Thymus (tissue), 11 donors: ENCODE data around the gene EDNRA. TPM values are rescaled to one million over a fixed set of nuclear protein-coding genes. Genes with fewer than 3 reads are reported as not detected.

ENCODE experiments used
- DNase-seq, 9 donors: peaks; one replicate each; pipeline ENCODE4 v3.0.0-alpha.2; 2013; ENCODE audit warnings: low spot score in 9 of 9, low read depth in 6 of 9, missing footprints in 1 of 9
- H3K27ac ChIP-seq, 2 donors: one replicate each; pipeline ENCODE4 v1.5.1; 2013; ENCODE audit warnings: control low read depth in 1 of 2, low read depth in 1 of 2, low read length in 1 of 2, mild to moderate bottlenecking in 1 of 2, moderate library complexity in 1 of 2
- H3K27me3 ChIP-seq, 2 donors: one replicate each; pipeline ENCODE4 v1.5.1; 2013; ENCODE audit warnings: low read length in 1 of 2; ENCODE audit not compliant: control insufficient read depth in 2 of 2, insufficient read depth in 1 of 2
- H3K36me3 ChIP-seq, 2 donors: one replicate each; pipeline ENCODE4 v1.5.1; 2013; ENCODE audit warnings: low read length in 1 of 2, mild to moderate bottlenecking in 1 of 2, moderate library complexity in 1 of 2; ENCODE audit not compliant: control insufficient read depth in 2 of 2, insufficient read depth in 2 of 2
- H3K4me1 ChIP-seq, 2 donors: one replicate each; pipeline ENCODE4 v1.5.1; 2013; ENCODE audit warnings: low read length in 2 of 2; ENCODE audit not compliant: control insufficient read depth in 2 of 2, insufficient read depth in 2 of 2
- H3K4me3 ChIP-seq, 2 donors: one replicate each; pipeline ENCODE4 v1.5.1; 2013; ENCODE audit warnings: low read length in 2 of 2, control low read depth in 1 of 2, mild to moderate bottlenecking in 1 of 2
- H3K9me3 ChIP-seq, 2 donors: one replicate each; pipeline ENCODE4 v1.5.1; 2013; ENCODE audit warnings: low read length in 1 of 2, mild to moderate bottlenecking in 1 of 2; ENCODE audit not compliant: control insufficient read depth in 2 of 2, insufficient read depth in 1 of 2
- WGBS: extraction: QIAGEN DNeasy Blood & Tissue Kit; methylation state at CpG from one replicate; pipeline ENCODE4 v1.1.7; 2013; 5-methylcytosine and 5-hydroxymethylcytosine counted together
- polyA plus RNA-seq: library from polyadenylated mRNA; stranded (reverse); fragments of 200-250 nt; gene quantifications from one replicate; pipeline ENCODE4 v1.2.3, GENCODE V29; 2013
- total RNA-seq: library from RNA; stranded (reverse); fragments of 120-200 nt; gene quantifications from one replicate; pipeline ENCODE4 v1.2.4, GENCODE V29; 2013
- donor health status: healthy.

The EDNRA gene
- total and polyA plus RNA-seq, 2 donors, result 4.7 to 10.1 TPM

DNA sequence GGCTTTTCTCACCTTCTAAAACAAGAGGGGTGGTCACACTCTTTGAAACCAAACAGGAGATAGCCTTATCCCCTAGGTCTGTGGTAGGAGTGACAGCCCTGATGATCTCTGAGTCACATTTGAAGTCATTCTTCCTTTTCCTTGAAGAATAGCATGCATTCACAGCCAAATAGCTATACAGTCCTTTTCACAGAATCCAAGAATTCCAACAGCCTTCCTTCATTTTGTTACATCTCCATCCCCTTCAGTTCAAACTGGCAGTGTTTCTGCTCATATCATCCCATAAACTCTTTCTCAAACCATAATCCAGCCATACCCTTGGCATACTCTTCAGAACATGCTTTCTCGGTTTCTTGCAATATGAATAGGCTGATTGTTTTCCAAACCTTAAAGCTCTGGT is 103.0 kb downstream of the EDNRA start:
- no peak for DNase-seq
- H3K27me3 ChIP-seq, result no peaks in the 10 kb centered on the region
- no peak overlapping the region for H3K27ac ChIP-seq
- 94% methylated on average over 1 of the region's 1 CpG for WGBS
- no peaks in the 10 kb centered on the region for H3K4me1 ChIP-seq
- H3K9me3 ChIP-seq, result no peaks in the 10 kb centered on the region
- no peak overlapping the region for H3K4me3 ChIP-seq
- H3K36me3 ChIP-seq, result no peaks in the 10 kb centered on the region

DNA sequence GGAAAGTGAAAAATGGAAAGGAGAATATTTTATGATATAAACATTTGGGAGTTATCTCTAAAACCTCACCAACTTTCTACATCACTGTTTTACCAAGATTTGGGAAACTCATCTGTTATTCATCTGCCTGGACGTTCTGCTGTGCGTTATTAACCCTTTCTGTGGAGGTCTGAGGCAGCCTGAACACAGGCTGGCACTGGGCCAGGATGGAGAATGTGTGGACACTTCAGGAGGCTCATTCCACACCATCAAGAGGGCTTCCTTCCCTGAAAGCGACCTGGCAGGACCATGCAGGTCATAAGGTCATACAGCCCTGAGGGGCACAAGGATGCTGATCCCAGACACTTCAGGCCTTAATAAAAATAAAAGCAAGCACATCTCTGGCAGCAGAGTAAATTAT is 105.1 kb downstream of the EDNRA start:
- no peak overlapping the region for H3K4me3 ChIP-seq
- no peak overlapping the region for H3K27ac ChIP-seq
- H3K9me3 ChIP-seq, result no peaks in the 10 kb centered on the region
- DNase-seq, result no peak
- H3K27me3 ChIP-seq, result no peaks in the 10 kb centered on the region
- 83% methylated on average over 3 of the region's 3 CpGs for WGBS
- H3K4me1 ChIP-seq, result no peaks in the 10 kb centered on the region
- no peaks in the 10 kb centered on the region for H3K36me3 ChIP-seq

DNA sequence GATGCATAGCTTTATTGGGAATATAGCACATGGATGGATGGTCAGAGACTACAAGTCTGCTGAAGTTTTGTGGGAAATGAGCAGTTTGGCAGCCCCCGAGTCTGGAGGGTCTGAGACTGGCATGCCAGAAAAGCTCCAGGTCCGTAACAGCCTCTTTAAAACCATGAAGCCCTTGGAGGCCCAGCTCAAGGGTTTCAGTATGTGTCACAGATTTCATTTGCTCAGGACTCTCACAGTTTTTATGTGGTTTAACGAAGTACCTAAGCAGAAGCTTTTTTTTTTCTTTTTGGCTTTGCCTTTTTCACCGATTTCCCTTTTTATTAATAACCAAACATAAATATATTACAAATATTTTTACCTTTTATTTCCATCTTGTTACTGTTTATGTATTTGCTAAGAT is 105.7 kb downstream of the EDNRA start:
- no peaks in the 10 kb centered on the region for H3K9me3 ChIP-seq
- H3K4me3 ChIP-seq, result no peak overlapping the region
- WGBS, result 93% methylated on average over 4 of the region's 4 CpGs
- no peak overlapping the region for H3K27ac ChIP-seq
- no peaks in the 10 kb centered on the region for H3K27me3 ChIP-seq
- no peak for DNase-seq
- no peaks in the 10 kb centered on the region for H3K4me1 ChIP-seq
- no peaks in the 10 kb centered on the region for H3K36me3 ChIP-seq

DNA sequence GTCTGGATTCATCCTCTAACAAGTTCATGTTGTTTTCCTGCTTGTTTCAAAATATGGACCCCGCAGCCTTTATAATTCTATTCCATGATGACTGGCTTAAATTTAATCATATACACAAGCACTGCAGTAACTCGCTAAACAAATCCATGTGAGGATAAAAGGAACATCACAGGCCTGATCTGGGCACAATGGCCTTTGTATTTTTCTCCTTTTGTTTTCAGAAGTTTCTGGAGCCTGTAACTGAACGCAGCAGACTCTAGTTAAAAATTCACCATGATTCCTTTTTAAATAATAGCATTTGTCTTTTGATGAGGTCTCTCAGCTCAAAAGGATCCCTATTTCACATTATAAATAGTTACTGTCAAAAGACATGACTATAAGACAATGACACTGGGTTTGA is 106.1 kb downstream of the EDNRA start:
- H3K9me3 ChIP-seq, result no peaks in the 10 kb centered on the region
- no peaks in the 10 kb centered on the region for H3K36me3 ChIP-seq
- no peak overlapping the region for H3K27ac ChIP-seq
- over 99% methylated on average over 3 of the region's 3 CpGs for WGBS
- H3K4me3 ChIP-seq, result no peak overlapping the region
- no peaks in the 10 kb centered on the region for H3K4me1 ChIP-seq
- no peaks in the 10 kb centered on the region for H3K27me3 ChIP-seq
- DNase-seq, result no peak

DNA sequence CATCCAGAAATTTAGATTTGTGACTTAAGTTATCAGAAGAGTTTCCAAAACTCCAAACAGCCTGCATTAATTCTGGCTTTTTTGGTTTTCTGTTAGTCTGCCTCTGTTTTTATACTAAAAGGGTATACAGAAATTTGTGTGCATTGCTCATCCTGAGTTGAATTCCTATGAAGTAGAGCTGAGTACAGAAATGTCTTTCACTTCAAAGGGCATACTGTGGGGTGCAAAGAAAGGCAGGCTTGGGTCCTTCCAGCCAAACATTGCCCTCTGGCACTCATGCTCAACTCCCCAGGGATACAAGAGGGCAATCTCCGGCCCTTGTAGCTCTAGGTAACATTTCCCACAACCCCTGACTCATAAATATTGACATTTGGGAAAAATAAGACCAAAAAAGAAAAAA is 108.7 kb downstream of the EDNRA start:
- Histone ChIP-seq H3K9me3 (no peaks in the 10 kb centered on the region), H3K4me1 (no peaks in the 10 kb centered on the region), H3K27ac (no peak overlapping the region), H3K4me3 (no peak overlapping the region), H3K27me3 (no peaks in the 10 kb centered on the region), H3K36me3 (no peaks in the 10 kb centered on the region)
- no peak for DNase-seq
- 93% methylated on average over 1 of the region's 1 CpG for WGBS

DNA sequence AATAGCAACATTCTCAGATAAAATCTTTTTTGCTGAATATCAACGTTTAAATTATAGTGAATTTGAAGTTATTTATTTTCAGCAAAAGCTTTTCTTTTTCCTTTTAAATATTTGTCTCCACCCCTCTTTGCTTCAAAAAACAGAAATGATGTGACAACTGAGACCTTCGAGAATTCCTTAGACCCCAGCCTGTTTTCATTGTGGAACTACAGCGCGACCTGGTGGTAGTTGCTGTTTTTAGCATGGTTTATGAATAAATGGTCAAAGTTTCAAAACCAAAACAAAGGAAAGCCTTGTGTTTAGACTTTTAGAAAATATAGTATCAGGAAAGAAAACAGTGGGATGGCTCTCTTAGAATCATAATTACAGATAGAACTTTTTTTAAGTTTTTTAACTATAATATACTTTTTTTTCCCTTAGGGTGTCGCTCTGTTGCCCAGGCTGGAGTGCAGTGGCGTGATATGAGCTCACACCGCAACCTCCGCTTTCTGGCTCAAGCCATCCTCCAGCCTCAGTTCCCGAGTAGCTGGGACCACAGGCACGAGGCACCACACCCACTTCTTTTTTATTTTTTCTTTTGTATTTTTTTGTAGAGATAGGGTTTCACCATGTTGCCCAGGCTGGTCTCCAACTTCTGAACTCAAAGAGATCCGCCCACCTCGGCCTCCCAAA is 109.5 kb downstream of the EDNRA start:
- no peaks in the 10 kb centered on the region for H3K4me1 ChIP-seq
- H3K27ac ChIP-seq, result no peak overlapping the region
- DNase-seq, result peak in 8 of 9 donors; percentile 3 to 61 (median 28)
- no peaks in the 10 kb centered on the region for H3K36me3 ChIP-seq
- no peaks in the 10 kb centered on the region for H3K9me3 ChIP-seq
- no peak overlapping the region for H3K4me3 ChIP-seq
- no peaks in the 10 kb centered on the region for H3K27me3 ChIP-seq
- WGBS, result 52% methylated on average over 12 of the region's 12 CpGs

DNA sequence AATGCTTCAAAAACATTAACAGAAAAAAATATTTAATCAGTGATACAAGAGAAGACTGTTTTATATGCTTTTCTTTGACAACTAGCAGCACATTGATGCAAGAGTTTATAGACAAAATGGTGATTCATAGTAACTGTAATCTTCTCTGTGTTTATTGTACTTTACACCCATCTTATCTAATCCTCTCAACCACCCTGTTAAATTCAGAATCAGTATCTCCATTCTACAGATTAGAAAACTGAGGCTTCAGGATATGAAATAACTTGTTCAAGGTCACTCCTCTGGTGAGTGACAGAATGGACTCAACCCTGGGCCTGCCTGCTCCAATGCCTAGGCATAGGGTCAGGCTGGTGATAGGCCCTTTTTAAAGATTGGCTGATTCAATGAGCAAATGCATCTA is 110.2 kb downstream of the EDNRA start:
- Histone ChIP-seq H3K4me1 (no peaks in the 10 kb centered on the region), H3K36me3 (no peaks in the 10 kb centered on the region), H3K27ac (no peak overlapping the region), H3K27me3 (no peaks in the 10 kb centered on the region), H3K4me3 (no peak overlapping the region), H3K9me3 (no peaks in the 10 kb centered on the region)
- DNase-seq, result no peak

DNA sequence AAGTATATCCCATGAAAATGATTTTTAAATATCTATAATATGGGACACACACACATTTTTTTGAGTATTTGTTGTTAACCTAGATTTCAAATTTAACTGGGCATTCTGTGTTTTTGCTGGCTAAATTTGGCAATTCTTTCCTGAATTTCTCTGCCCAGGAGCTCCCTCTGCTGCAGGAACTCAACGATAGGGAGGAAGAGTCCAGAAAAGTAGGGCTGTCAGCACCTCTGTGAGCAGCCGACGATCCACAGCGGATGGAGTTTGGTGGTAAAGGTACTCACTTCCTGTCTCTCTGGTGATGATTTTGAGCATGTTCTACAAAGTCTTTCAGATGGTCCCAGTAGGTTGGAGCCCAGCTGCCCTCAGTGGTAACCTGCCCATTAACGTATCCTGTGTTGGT is 113.2 kb downstream of the EDNRA start:
- no peak overlapping the region for H3K4me3 ChIP-seq
- no peaks in the 10 kb centered on the region for H3K4me1 ChIP-seq
- H3K9me3 ChIP-seq, result no peaks in the 10 kb centered on the region
- H3K27me3 ChIP-seq, result no peaks in the 10 kb centered on the region
- no peaks in the 10 kb centered on the region for H3K36me3 ChIP-seq
- 70% methylated on average over 5 of the region's 5 CpGs for WGBS
- H3K27ac ChIP-seq, result no peak overlapping the region
- no peak for DNase-seq
